Tongue (tissue), 2 donors: ENCODE data around the gene IFI27L2. TPM values are rescaled to one million over a fixed set of nuclear protein-coding genes. Genes with fewer than 3 reads are reported as not detected.
A peak's percentile ranks its signal among the peaks of the same experiment; 100 is the strongest.

Source experiments
- DNase-seq: peaks from one replicate; pipeline ENCODE4 v3.0.0-alpha.2; 2015
- total RNA-seq: library from RNA; depleted of rRNA; stranded (reverse); fragments of >200 nt; gene quantifications from one replicate; pipeline ENCODE4 v1.2.3, GENCODE V29; 2014

Gene IFI27L2
- total RNA-seq, 1 donor from 2014 or later: 8.8 TPM

DNA sequence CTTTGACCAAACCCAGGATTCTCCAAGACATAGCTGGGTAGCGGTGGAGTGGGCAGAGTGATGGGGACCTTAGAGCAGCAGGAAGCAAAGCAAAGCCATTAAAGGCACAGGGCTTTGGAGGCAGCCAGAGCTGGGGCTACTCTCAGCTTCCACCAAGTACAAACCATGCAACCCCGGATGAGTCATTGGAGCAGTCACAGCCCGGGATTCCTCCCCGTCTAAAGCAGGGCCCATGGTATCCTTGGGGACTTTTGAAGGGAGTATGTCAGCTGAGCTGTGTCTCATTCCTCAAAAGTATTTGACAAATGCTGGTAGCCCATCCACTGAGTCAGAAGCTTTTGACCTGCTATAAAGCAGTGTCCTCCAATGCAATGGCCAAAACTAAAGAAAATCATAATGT, 28.6 kb downstream of the IFI27L2 start:
- no peak for DNase-seq

DNA sequence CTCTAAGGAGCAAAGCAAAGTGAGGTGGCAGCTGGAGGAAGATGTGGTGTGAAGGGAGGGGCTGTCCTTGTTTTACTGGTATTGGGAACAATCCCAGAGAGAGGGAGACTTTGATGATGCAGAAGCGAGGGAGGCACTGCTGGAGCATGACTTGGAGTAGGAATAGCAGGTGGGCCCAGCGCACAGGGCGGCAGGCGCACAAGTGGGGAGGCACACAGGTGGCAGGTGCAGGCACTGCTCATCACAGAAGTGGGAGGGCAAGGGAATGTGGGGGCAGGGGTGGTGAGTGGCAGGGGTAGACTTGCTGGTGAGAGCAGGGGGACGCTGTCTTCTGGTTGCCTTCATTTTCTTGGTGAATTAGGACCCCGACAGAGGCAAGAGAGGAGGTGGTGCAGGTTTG, 30.4 kb downstream of the IFI27L2 start:
- DNase-seq: no peak

DNA sequence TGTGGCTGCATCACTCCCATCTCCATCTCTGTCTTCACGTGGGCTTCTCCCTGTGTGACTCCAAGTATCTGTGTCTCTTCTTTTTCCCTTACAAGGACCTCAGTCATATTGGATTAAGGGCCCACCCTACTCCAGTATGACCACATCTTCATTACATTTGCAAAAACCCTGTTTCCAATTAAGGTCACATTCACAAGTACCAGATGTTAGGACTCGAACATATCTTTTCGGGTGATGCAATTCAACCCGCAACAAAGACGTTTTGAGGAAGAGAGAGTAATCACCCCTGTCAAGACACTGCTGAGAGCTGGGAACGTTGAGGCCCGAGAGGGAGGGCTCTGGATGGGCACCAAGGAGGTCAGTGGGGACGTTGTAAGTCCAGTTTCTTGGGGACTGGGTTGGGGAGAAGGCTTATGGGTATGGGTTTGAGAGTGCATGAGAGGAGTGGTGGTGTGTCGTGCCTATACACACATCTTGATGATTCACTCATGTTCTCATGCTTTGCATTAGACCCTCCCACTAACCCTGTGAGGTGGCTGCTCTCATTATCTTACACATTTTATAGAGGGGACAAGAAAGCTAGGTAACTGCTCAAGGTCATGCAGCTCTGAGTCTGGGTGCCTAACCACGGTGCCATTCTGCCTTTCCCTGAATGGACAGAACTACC, 30.9 kb downstream of the IFI27L2 start:
- no peak for DNase-seq

DNA sequence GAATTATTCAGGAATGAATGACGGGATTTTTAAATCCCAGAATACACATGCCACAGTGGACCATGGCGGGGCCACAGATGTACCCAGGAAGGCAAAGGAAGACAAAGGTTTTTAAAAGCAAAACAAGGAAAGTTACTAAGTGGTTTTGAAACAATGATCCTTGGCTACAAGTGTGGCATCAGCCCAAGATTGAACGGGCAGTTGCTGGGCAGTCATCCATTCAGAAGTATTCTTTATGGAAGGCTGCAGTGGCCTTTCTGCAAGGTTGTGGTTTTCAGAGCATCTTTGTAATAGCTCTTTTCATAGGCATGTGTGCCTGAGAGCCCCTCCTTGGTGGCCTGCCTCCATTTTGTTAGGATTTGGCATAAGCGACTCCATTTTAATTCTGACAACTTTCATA, 32.3 kb downstream of the IFI27L2 start:
- DNase-seq: no peak

DNA sequence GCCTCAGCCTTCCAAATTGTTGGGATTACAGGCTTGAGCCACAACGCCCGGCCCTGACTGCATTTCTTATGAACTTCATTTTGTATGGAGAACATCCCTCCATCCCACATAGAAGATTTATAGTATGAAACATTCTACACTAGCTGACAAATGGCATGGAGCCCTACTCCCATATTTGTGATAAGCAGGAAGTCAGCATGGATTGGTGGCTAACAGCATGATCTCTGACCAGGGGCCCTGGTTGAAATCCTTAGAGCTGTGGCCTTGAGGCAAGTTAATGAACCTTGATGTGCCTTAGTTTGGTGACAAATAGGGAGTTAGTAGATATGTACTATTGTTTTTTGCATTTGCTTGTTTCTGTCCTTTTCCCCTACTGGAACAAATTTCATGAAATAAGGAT, 36.0 kb downstream of the IFI27L2 start:
- DNase-seq: no peak

DNA sequence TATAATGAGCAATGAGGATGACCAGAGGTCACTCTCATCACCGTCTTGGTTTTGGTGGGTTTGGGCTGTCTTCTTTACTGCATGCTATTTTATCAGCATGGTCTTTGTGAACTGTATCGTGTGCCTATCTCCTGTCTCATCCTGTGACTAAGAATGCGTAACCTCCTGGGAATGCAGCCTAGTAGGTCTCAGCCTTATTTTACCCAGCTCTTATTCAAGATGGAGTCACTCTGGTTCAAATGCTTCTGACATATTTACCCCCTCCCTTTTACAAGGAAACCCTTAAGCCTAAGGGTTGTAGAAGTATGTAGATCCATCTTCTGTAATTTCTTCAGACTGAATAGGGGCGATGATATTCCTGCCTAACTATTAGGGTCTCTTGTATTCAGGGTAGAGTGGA, 39.9 kb downstream of the IFI27L2 start:
- DNase-seq: no peak

DNA sequence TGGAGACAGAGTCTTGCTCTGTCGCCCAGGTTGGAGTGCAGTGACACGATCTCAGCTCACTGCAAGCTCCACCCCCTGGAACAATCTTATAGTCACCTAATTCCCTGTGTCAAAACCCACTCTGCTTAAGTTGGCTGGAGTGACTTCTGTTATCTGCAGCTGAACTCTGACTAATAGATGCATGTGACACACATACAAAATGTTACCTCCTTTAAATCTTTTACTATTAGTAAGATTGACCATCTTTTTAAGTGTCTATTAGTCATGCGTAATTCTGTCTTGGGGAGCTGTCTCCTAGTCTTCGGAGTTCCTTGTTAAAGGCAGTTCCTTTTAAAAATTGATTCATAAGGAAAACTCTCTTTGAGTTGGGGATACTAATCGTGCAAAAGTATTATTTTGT, 40.9 kb downstream of the IFI27L2 start:
- DNase-seq: no peak

DNA sequence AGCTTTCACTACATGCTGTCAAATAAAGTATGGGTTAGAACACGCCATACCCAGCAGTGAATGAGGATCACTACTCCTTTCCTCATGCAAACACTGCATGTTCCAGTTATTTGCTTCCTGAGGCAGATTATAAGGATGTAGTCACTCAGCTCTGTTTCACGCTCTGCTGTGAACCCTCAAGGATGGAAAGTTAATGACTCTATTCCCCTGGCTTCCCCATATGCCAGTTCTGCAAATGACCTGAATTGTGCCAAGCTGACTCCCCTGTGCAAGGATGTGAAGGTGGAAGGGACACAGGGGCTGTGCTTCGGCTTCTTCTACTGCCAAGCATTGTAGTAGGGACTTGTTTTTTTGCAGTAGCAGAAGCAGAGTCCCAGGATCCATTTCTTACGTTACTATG, 41.5 kb downstream of the IFI27L2 start:
- no peak for DNase-seq

DNA sequence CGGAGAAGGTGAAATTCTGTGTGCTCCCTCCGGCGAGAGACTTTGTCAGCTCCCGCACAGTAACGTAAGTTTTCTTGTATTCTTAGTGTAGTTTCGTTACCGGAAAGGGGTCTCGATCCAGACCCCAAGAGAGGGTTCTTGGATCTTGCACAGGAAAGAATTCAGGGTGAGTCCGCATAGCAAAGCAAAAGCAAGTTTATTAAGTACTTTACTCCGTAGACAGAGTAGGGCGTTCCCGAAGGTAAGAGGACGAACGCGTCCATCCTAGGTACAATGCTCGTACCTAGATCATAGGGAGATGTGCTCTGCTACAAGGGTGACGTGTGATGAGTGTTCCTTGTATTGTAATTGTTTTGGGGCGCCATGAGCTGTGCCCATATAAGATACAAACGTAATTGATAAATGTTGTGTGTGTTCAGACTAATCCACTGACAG, 48.0 kb downstream of the IFI27L2 start:
- no peak for DNase-seq

DNA sequence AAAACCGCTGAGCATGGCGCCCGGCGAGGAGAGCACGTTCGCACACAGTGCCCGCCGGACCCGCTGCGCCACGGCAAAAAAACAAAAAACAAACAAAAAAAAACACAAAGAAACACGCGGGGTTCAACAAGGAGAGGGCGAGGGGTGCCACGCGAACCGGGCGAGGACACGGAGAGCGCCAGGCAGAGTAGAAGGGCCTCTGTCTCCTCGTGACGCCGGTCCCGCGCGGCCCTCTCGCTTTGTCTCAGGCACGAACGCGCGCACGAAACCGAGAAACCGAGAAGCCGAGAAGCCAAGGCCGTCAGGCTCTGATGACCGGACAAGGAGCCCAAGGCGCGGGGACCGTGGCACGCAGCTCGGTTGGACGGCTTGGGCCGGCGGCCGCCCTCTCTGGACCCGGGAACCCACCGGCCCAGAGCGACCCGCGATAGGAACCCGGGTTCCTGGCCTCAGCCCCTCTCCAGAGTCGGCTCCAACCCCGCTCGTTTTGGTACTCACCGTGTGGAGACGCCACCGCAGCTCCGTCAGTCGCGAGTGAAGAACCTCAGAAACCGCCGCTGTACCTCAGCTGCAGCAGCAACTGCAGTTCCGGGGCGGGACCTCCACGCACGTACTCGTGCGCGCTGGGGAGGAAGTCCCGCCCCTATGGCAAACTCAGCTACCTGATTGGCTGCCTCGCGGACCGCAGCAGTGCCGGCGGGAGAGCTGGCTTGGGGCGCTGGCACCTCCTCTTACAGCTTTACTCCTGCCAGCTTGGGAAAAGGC, 48.6 kb downstream of the IFI27L2 start, which contains the start of the genes DDX24 and IFI27L1:
TSS of gene DDX24 (minus strand) at position 582 of the 765 bp plus-strand sequence. CDS start 1,460 bp downstream, outside the sequence.
TSS of gene IFI27L1 (plus strand) at position 690 of the 765 bp plus-strand sequence. CDS start 15,628 bp downstream, outside the sequence.
- DNase-seq: peak; percentile 98

DNA sequence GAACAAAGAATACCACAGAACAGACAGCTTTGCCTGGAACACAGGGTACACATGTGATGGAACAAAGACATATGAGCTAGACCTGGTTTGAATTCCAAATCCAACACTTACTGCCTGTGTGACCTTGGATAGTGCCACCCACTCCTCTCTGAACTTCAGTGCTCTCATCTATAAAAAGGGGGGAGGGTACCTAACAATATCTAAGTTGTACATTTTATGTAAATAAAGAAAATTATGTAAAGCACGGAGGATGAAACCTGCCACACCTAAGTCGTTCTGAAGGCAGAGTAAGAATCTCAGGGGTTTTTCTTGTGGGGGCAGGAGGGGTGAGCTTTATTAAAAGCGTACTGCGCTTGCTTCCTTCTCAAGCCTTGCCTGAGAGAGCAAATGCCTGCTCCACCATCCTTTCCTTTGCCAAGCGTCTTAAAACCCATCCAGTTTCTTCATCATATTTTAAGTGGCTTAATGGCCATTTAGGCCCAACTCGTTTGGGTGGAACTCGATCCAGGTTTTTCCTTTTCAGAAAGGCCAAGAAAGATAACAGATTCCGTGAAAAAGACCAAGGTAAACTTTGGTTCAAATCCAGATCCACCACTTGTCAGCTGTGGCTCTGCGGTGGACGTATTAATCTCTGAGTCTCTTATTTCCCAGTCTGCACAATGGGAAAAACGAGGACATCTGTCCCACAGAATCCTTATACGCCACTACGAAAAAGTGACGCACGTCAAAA, 49.3 kb downstream of the IFI27L2 start:
- peak; percentile 74 for DNase-seq

DNA sequence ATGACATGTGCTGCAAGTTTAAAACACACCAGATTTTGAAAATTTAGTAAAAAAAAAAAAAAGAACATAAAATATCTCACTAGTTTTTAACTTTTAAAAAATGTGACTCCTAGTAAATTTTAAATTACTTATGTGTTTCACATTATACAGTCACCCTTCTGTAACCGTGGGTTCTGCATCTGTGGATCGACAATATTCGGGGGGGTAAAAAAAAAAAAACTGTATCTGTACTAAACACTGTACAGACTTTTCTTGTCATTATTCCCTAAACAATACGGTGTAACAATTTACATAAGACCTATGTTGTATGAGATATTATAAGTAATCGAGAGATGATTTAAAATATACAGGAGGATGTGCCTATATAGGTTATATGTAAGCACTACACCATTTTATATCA, 51.6 kb downstream of the IFI27L2 start:
- no peak for DNase-seq

Other genes with a start within 250 kb of the IFI27L2 start
- 0.31 TPM for gene FAM181A, start 202.3 kb downstream of the IFI27L2 start, total RNA-seq
- gene ASB2, start 153.0 kb downstream of the IFI27L2 start, total RNA-seq: 69.5 TPM
- gene CCDC197, start 132.3 kb downstream of the IFI27L2 start, total RNA-seq: not detected
- gene OTUB2, start 103.3 kb downstream of the IFI27L2 start, total RNA-seq: 0.41 TPM
- gene DDX24, start 48.4 kb downstream of the IFI27L2 start, total RNA-seq: 118 TPM
- 5.0 TPM for gene IFI27L1, start 48.3 kb downstream of the IFI27L2 start, total RNA-seq
- gene IFI27, start 18.9 kb downstream of the IFI27L2 start, total RNA-seq: 22.2 TPM
- 0.82 TPM for gene PPP4R4, start 44.7 kb upstream of the IFI27L2 start, total RNA-seq
- gene SERPINA10, start 163.7 kb upstream of the IFI27L2 start, total RNA-seq: not detected
- not detected for gene SERPINA6, start 193.7 kb upstream of the IFI27L2 start, total RNA-seq
- not detected for gene SERPINA2, start 237.1 kb upstream of the IFI27L2 start, total RNA-seq